Hepatocyte (in vitro differentiated cells): ENCODE data around the gene CATSPER3. TPM values are rescaled to one million over a fixed set of nuclear protein-coding genes. Genes with fewer than 3 reads are reported as not detected.

Experiments used
- DNase-seq: peaks from one replicate; pipeline ENCODE4 v3.0.0-alpha.2; 2016; ENCODE audit warnings: low spot score
- H2AFZ ChIP-seq: fragments of 200-600 bp; sonication (generic); 2 replicates; pipeline ENCODE4 v1.6.0; 2016; ENCODE audit warnings: antibody characterized with exemption, mild to moderate bottlenecking
- H3K27ac ChIP-seq: fragments of 200-600 bp; sonication (generic); 2 replicates; pipeline ENCODE4 v1.5.1; 2016; ENCODE audit warnings: mild to moderate bottlenecking
- H3K27me3 ChIP-seq: fragments of 200-600 bp; sonication (generic); 2 replicates; pipeline ENCODE4 v1.6.1; 2016
- H3K36me3 ChIP-seq: fragments of 200-600 bp; sonication (generic); replicated peaks from 2 replicates; pipeline ENCODE4 v1.5.1; 2016; ENCODE audit warnings: low read depth; ENCODE audit not compliant: insufficient read depth
- H3K4me1 ChIP-seq: fragments of 200-600 bp; sonication (generic); 2 replicates; pipeline ENCODE4 v1.5.1; 2016; ENCODE audit warnings: mild to moderate bottlenecking, moderate library complexity; ENCODE audit not compliant: insufficient read depth
- H3K4me2 ChIP-seq: fragments of 200-600 bp; sonication (generic); 2 replicates; pipeline ENCODE4 v1.6.0; 2016
- H3K4me3 ChIP-seq: fragments of 200-600 bp; sonication (generic); 2 replicates; pipeline ENCODE4 v1.5.1; 2016; ENCODE audit warnings: mild to moderate bottlenecking
- H3K79me2 ChIP-seq: fragments of 200-600 bp; sonication (generic); 2 replicates; pipeline ENCODE4 v1.6.0; 2017; ENCODE audit warnings: mild to moderate bottlenecking
- H3K9me2 ChIP-seq: fragments of 200-600 bp; sonication (generic); replicated peaks from 2 replicates; pipeline ENCODE4 v1.6.0; 2017; ENCODE audit warnings: mild to moderate bottlenecking; ENCODE audit not compliant: insufficient read depth
- H3K9me3 ChIP-seq: fragments of 200-600 bp; sonication (generic); 2 replicates; pipeline ENCODE4 v1.5.1; 2016; ENCODE audit warnings: low read depth, mild to moderate bottlenecking
- H4K20me1 ChIP-seq: fragments of 200-600 bp; sonication (generic); 2 replicates; pipeline ENCODE4 v1.6.0; 2016; ENCODE audit warnings: mild to moderate bottlenecking; ENCODE audit not compliant: insufficient read depth, poor library complexity, severe bottlenecking
- CTCF ChIP-seq: fragments of 200-600 bp; sonication (generic); IDR thresholded peaks from 2 replicates; pipeline ENCODE4 v1.5.1; 2016; ENCODE audit warnings: antibody characterized with exemption, mild to moderate bottlenecking; ENCODE audit not compliant: poor library complexity
- EZH2 ChIP-seq: fragments of 200-600 bp; sonication (generic); IDR thresholded peaks from 2 replicates; pipeline ENCODE4 v1.6.1; 2016; ENCODE audit warnings: antibody characterized with exemption, mild to moderate bottlenecking, borderline replicate concordance
- EZH2phosphoT487 ChIP-seq: fragments of 200-600 bp; sonication (generic); IDR thresholded peaks from one replicate; pipeline ENCODE4 v1.6.1; 2018; ENCODE audit warnings: antibody characterized with exemption, mild to moderate bottlenecking, low read depth, moderate library complexity; ENCODE audit not compliant: unreplicated experiment, severe bottlenecking
- WGBS: methylation state at CpG from one replicate; pipeline ENCODE4 v1.1.6; 2016; ENCODE audit warnings: low lambda C conversion rate; ENCODE audit errors: missing lambda C conversion rate; 5-methylcytosine and 5-hydroxymethylcytosine counted together
- polyA plus RNA-seq: library from polyadenylated mRNA; unstranded; fragments of >200 nt; fragmentation: Nextera tagmentation; extraction: Ambion mirVana; gene quantifications from 2 replicates; pipeline ENCODE4 v1.2.1, GENCODE V29; 2016
- total RNA-seq: library from RNA; depleted of rRNA; stranded (reverse); fragments of >200 nt; gene quantifications from 2 replicates; pipeline ENCODE4 v1.2.3, GENCODE V29; 2014

Gene CATSPER3
- total and polyA plus RNA-seq, 2 experiments from 2014 or later, result 0.59 TPM; not detected in 1

GRCh38 chr5:135028791-135029476 is 61.2 kb downstream of the CATSPER3 start:
- Histone ChIP-seq H3K4me1 (peaks cover 16% of the 10 kb centered on the region), H3K79me2 (peaks cover 88% of the 10 kb centered on the region), H3K9me2 (no peaks in the 10 kb centered on the region), H3K27me3 (peaks cover 47% of the 10 kb centered on the region), H3K36me3 (no peaks in the 10 kb centered on the region), H2AFZ (no peak overlapping the region), H4K20me1 (peaks cover 18% of the 10 kb centered on the region), H3K4me2 (peak overlapping the region; percentile 84), H3K4me3 (no peak overlapping the region), H3K27ac (peak overlapping the region; percentile 97), H3K9me3 (no peaks in the 10 kb centered on the region)
- DNase-seq, result no peak
- TF ChIP-seq CTCF (no peak), EZH2 (peak; percentile 32), EZH2phosphoT487 (no peak)
- WGBS, result 42% methylated on average over 37 of the region's 62 CpGs

DNA sequence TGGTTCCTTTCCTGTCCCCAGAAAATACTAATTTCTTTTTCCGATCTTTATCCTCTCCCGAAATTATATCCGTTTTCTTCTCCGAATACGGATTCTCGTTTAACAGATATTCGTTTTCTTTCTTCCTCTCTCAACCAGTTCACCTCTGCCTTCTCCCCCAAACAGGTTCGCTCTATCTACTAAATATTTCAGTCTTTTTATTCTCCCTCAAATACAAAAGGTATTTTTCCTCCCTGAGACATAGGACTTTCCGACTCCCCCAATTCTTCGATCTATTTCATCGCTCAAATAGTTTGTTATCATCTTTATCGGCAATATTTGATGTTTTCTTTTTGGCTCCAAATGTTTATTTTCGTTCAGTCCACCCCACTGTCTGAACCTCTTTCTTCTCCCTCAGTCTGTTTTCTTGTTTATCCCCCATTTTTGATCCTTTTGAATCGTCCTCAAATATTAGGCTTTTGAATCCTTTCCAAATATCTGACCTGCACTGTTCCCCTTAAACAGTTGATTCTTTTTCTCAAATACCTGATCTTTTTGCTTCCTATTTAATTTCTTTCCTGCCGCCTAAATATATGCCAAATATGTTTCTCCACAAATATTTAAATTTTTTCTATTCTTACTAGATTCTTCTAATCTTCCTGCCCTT is 61.9 kb downstream of the CATSPER3 start:
- H3K4me1 ChIP-seq, result peaks cover 19% of the 10 kb centered on the region

GRCh38 chr5:135030123-135030955 is 62.6 kb downstream of the CATSPER3 start:
- WGBS, result 22% methylated on average over 13 of the region's 13 CpGs
- Histone ChIP-seq H3K27me3 (peaks cover 47% of the 10 kb centered on the region), H3K9me2 (no peaks in the 10 kb centered on the region), H3K4me3 (peak overlapping the region; percentile 93), H2AFZ (no peak overlapping the region), H3K4me1 (peaks cover 26% of the 10 kb centered on the region), H3K9me3 (no peaks in the 10 kb centered on the region), H3K27ac (peak overlapping the region; percentile 97), H4K20me1 (peaks cover 18% of the 10 kb centered on the region), H3K4me2 (peak overlapping the region; percentile 84), H3K79me2 (peaks cover 86% of the 10 kb centered on the region), H3K36me3 (no peaks in the 10 kb centered on the region)
- TF ChIP-seq EZH2 (no peak), EZH2phosphoT487 (no peak), CTCF (no peak)
- no peak for DNase-seq

More for the DNA sequence above, 61.9 kb downstream of the CATSPER3 start:
- Histone ChIP-seq H3K27ac (peak overlapping the region; percentile 97), H3K36me3 (no peaks in the 10 kb centered on the region), H3K9me2 (no peaks in the 10 kb centered on the region), H3K27me3 (peaks cover 47% of the 10 kb centered on the region), H3K79me2 (peaks cover 86% of the 10 kb centered on the region), H3K9me3 (no peaks in the 10 kb centered on the region), H3K4me3 (no peak overlapping the region), H4K20me1 (peaks cover 18% of the 10 kb centered on the region), H2AFZ (no peak overlapping the region), H3K4me2 (peak overlapping the region; percentile 84)
- 44% methylated on average over 15 of the region's 15 CpGs for WGBS
- DNase-seq, result no peak
- TF ChIP-seq CTCF, result no peak
- TF ChIP-seq EZH2, result no peak
- TF ChIP-seq EZH2phosphoT487, result peak; percentile 86
